Islet precursor cell (in vitro differentiated cells): ENCODE data around the gene CEND1.
A peak's percentile ranks its signal among the peaks of the same experiment; 100 is the strongest.

Experiments used
- DNase-seq: peaks from one replicate; pipeline ENCODE4 v3.0.0-alpha.2; 2018

CEND1 gene

DNA sequence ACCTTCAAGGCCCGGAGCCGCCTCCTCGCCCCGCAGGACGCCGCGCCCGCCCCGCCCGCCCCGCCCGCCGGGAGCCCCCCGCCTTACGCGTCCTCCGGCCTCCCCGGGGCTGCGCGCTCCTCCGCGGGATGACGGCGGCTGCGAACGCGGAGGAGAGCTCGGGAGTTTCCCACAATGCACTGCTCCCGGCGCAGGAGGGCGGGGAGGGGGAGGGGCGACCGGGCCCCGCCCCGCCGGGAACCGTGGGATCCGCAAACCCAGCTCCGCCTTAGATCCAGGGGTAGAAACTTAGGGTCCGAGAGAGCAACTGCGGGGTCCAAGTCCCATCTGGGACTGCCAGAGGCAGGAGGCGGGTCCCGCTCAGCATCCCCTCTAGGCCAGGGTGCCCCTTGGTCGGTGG, at the start of gene CEND1:
Gene CEND1 (minus strand): TSS at position 148 of the 400 bp plus-strand sequence. CDS start 1,514 bp downstream, outside the sequence.
- DNase-seq, result no peak

DNA sequence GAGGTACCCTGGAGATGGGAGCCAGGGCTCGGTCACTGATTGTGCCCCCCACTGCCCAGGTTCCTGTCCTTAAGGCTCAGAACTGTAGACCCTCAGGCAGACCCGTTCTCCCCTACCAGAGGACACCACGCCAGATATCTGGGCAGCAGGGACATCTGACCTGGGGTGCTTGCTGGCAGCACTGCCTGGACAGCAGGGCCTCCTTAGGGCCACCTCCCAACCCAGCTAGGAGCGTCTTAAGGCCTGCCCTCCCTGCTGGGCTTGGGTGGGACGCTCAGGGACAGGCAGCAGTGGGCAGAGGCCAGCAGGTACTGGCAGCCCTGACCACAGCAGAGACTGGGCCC, 49.4 kb upstream of the CEND1 start:
- no peak for DNase-seq

- DNase-seq, result no peak
Measured at GRCh38 chr11:838441-839279, 48.8 kb upstream of the CEND1 start.

- no peak for DNase-seq
Measured at GRCh38 chr11:837990-838307, 48.1 kb upstream of the CEND1 start.

DNA sequence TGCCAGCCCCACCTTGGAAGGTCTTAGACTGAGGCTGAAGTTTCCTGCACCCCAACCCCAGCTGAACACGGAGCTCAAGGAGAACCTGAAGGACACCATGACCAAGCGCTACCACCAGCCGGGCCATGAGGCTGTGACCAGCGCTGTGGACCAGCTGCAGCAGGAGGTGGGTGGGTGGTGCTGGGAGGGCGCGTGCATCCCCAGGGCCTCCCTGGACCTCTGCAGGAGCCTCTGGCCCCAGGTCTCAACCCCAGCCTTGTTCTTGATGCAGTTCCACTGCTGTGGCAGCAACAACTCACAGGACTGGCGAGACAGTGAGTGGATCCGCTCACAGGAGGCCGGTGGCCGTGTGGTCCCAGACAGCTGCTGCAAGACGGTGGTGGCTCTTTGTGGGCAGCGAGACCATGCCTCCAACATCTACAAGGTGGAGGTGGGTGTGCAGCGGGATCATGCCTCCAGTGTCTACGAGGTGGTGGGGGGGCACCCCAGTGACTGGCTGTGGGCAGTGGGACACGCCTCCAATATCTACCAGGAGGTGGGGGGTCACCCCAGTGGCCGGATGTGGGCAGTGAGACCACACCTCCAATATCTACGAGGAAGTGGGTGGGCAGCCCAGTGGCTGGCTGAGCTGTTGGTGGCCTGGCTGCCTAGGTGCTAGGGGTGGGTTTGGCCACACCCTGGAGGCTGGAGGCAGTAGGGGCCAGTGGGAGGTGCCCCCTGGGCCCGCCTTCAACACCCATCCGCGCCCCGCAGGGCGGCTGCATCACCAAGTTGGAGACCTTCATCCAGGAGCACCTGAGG, 47.5 kb upstream of the CEND1 start:
- no peak for DNase-seq

- no peak for DNase-seq
Measured at GRCh38 chr11:836700-837099, 46.8 kb upstream of the CEND1 start.

DNA sequence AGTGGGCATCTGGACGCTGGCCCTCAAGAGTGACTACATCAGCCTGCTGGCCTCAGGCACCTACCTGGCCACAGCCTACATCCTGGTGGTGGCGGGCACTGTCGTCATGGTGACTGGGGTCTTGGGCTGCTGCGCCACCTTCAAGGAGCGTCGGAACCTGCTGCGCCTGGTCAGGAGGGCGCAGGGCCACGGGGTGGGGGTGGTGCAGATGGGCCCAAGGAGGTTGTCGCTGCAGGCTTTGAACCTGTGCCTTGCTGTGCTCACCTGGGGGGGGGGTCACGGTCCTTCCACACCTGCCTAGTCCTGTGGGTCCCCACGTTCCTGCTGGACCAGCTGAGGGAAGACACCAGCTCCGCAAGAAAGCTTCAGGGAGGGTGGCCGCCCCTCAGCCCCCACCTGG, 46.4 kb upstream of the CEND1 start:
- no peak for DNase-seq

GRCh38 chr11:834371-835316, 44.8 kb upstream of the CEND1 start:
- DNase-seq, result peak; percentile 75

DNA sequence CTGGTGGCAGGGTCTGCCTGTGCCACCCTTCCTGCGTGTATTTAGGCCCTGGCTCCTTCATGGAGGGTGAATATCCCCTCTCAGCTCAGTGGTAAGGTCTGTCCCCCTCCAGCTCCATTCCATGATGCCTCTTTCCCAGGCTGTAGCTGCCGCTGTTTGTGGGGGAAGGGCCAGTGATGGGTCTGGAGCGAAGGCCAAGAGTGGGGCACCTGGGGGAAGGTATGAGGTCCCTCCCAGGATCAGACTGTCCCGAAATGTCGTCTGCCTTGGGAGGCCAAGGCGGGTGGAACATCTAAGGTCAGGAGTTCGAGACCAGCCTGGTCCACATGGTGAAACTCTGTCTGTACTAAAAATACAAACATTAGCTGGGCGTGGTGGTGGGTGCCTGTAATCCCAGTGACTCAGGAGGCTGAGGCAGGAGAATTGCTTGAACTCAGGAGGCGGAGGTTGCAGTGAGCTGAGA, 44.0 kb upstream of the CEND1 start:
- DNase-seq, result no peak

- DNase-seq, result peak; percentile 82
Measured at GRCh38 chr11:833114-833791, 43.4 kb upstream of the CEND1 start.

DNA sequence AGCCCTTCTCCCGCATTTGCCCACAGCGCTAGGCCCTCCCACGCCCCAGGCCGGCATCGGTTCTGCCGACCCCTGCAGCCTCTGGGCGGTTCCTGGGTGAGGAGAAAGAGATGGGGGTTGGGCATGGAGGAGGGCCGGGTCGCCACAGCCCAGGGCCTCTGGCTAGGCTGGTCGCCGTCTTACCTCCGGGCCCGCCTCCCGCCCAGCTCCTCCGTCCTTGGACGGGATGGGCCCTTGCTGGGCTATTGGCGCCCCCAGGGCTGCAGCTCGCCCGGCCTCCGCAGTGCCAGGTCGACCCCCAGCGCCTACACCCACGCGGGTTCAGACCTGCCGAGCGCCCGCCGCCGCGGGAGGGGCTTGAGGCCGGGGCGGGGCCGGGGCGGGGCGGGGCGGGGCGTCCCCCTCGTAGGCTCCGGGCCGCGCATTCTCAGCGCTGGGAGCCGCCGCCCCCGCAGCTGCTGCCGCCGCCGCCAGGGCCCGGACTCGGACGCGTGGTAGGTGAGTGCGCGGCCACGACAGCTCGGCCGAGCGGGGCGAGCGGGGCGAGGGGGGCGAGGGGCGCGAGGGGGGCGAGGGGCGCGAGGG, 42.7 kb upstream of the CEND1 start, which contains the start of gene CD151:
Gene CD151 (plus strand): TSS at position 424 of the 585 bp plus-strand sequence. CDS start 3,118 bp downstream, outside the sequence.
- DNase-seq, result peak; percentile 90

DNA sequence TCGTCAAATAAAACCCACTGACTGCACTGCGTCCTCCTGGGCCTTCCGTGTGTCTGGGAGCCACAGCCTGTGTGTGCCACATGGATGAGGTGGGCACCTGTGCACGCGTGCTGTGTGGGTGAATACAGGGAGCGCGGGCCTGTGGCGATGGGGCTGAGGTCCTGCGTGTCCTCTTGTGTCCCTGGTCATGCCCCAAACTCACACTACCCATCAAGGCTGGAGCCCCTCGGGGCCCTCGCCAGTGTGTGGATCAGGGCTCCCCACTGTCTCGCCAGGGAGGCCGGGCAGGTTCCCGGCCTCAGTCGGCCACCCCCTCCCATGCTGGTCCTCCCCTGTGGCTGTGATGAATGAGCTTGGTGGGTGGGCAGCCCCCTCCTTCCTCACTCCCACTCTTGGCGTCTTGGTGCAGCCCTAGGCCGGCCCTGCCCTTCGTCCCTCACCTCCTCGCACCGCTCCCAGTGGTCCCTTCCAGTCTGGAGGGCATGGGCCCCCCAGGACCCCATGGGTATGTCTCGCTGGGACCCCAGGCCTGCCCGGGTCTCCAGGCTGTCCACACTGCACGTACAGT, 42.2 kb upstream of the CEND1 start:
- DNase-seq, result no peak

- peak; percentile 70 for DNase-seq
Measured at GRCh38 chr11:831118-831864, 41.4 kb upstream of the CEND1 start.

GRCh38 chr11:830295-831117, 40.6 kb upstream of the CEND1 start:
- DNase-seq, result peak; percentile 91

GRCh38 chr11:829847-830294, 40.0 kb upstream of the CEND1 start:
- DNase-seq, result no peak

- no peak for DNase-seq
Measured at GRCh38 chr11:829176-829846, 39.4 kb upstream of the CEND1 start.

GRCh38 chr11:828506-829175, 38.8 kb upstream of the CEND1 start:
- no peak for DNase-seq

DNA sequence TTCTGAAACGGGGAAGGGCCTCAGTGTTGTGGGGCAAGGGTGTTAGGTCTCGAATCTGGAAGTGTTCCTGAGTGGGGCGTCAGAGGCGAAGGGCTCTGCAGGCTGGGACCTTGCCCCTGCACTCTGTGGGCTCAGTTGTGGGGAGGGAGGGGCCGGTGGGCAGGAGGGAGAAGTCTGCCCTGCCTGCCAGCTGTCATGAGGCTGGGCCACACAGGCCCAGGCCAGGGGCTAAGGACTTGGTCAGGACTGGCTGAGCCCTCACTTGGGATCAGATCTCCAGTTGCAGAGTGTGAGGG, 38.0 kb upstream of the CEND1 start, which contains the start of gene CRACR2B:
Gene CRACR2B (plus strand): TSS at position 23 of the 296 bp plus-strand sequence. CDS start 689 bp downstream, outside the sequence.
- no peak for DNase-seq
